HEK293 (cell line): Measurements from ENCODE around the gene GALNT2.

Experiments used
- ZNF600 ChIP-seq: fragments of 450-650 bp; formaldehyde crosslinking; IDR thresholded peaks from 2 replicates; pipeline ENCODE4 v1.5.1; 2016; ENCODE audit warnings: missing biosample characterization, missing genetic modification characterization
- ZXDB ChIP-seq: fragments of 450-650 bp; formaldehyde crosslinking; IDR thresholded peaks from 2 replicates; pipeline ENCODE4 v1.5.1; 2016; ENCODE audit warnings: missing biosample characterization, missing genetic modification characterization
- TF ChIP-seq, protein P1 (sequence below): fragments of 450-650 bp; formaldehyde crosslinking; IDR thresholded peaks from 2 replicates; pipeline ENCODE4 v1.5.1; 2016; ENCODE audit warnings: missing biosample characterization, missing genetic modification characterization

DNA sequence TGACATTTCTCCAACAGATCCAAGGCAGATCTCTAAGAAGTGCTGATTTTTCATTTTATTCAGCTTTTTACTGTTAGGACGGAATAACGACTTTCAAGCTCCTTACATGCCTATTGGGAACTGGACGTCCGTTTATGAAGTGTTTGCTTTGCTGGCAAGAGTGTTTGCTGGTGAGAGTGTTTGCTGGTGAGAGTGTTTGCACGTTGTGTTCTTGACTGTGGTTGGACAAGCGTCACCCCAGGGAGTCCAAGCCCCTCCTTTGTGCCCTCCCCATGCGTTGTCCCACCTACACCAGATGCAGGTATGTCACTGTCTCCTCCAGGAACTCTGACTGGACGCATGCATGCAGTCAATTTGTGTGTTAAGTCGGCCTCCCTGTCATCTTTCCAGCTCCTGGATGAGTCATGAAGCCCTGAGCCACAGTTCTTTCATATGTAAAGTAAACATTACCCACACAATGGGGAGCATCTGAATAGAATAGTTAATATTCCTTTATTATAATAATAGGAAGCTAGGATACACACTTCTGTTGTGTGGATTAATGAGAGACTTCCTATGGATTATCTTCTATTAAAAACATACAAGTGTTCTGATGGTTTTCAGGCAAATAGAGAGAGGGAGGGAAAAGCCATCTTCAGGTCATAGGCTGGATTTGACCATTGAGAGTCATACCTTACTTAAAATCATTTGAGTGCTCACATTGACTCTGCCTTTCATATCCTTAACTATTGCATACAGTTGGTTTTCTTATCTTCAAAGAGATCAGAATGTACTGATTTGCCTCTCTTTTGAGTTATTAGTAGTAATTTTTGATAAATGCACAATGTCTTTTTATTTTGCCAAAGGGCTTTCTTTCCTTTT is 119.2 kb downstream of the GALNT2 start:
- TF ChIP-seq ZNF600 (tag by site-specific recombination): peak; percentile 67
- TF ChIP-seq, protein P1, sequence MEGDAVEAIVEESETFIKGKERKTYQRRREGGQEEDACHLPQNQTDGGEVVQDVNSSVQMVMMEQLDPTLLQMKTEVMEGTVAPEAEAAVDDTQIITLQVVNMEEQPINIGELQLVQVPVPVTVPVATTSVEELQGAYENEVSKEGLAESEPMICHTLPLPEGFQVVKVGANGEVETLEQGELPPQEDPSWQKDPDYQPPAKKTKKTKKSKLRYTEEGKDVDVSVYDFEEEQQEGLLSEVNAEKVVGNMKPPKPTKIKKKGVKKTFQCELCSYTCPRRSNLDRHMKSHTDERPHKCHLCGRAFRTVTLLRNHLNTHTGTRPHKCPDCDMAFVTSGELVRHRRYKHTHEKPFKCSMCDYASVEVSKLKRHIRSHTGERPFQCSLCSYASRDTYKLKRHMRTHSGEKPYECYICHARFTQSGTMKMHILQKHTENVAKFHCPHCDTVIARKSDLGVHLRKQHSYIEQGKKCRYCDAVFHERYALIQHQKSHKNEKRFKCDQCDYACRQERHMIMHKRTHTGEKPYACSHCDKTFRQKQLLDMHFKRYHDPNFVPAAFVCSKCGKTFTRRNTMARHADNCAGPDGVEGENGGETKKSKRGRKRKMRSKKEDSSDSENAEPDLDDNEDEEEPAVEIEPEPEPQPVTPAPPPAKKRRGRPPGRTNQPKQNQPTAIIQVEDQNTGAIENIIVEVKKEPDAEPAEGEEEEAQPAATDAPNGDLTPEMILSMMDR (tag by site-specific recombination): no peak
- TF ChIP-seq ZXDB: peak; percentile 26; the same call in 1 of the 2 replicates
